SK-N-SH (cell line): Measurements from ENCODE around the gene USP12.

ENCODE experiments used
- CTCF ChIP-seq: fragments of 200-600 bp; sonication (generic); IDR thresholded peaks from 2 replicates; pipeline ENCODE4 v1.6.1; 2017; ENCODE audit warnings: antibody characterized with exemption, mild to moderate bottlenecking, moderate library complexity
- EP300 ChIP-seq, 2 experiments: IDR thresholded peaks; 2 replicates each; pipeline versions ENCODE4 v1.4.0 to v1.6.1; 2012; ENCODE audit warnings: borderline replicate concordance in 1 of 2, low read depth in 1 of 2, low read length in 1 of 2
- EZH2phosphoT487 ChIP-seq: fragments of 200-600 bp; sonication (generic); IDR thresholded peaks from 2 replicates; pipeline ENCODE4 v1.6.1; 2017; ENCODE audit warnings: low read depth, mixed run types, mild to moderate bottlenecking, antibody characterized with exemption, moderate library complexity, borderline replicate concordance
- FOSL2 ChIP-seq: IDR thresholded peaks from 2 replicates; pipeline ENCODE4 v1.4.0; 2012; ENCODE audit warnings: low read depth, mild to moderate bottlenecking, moderate library complexity, borderline replicate concordance
- FOXM1 ChIP-seq: IDR thresholded peaks from 2 replicates; pipeline ENCODE4 v1.4.0; 2012; ENCODE audit warnings: low read depth, mild to moderate bottlenecking
- IRF3 ChIP-seq: fragments of 150-350 bp; IDR thresholded peaks from 2 replicates; pipeline ENCODE4 v1.6.1; 2016; ENCODE audit warnings: mild to moderate bottlenecking, low read depth, low read length
- MAX ChIP-seq: IDR thresholded peaks from 2 replicates; pipeline ENCODE4 v1.4.0; 2012; ENCODE audit warnings: low read depth
- POLR2AphosphoS5 ChIP-seq: IDR thresholded peaks from 2 replicates; pipeline ENCODE4 v1.6.1; 2012; ENCODE audit warnings: low read depth, low read length
- RXRA ChIP-seq: IDR thresholded peaks from 2 replicates; pipeline ENCODE4 v1.4.0; 2012; ENCODE audit warnings: low read depth, mild to moderate bottlenecking, borderline replicate concordance

- TF ChIP-seq FOXM1 = no peak
- TF ChIP-seq EZH2phosphoT487 = no peak
- TF ChIP-seq CTCF = no peak
- no peak for TF ChIP-seq RXRA
- no peak for TF ChIP-seq FOSL2
- TF ChIP-seq IRF3 = no peak
- no peak for TF ChIP-seq MAX
- no peak for TF ChIP-seq POLR2AphosphoS5
- no peak for TF ChIP-seq EP300 (IDR thresholded peaks at IDR 0.05; ENCODE audit: borderline replicate concordance in 1 of 2, low read depth in 1 of 2, low read length in 1 of 2)
Measured at GRCh38 chr13:27081893-27082679, 89.5 kb downstream of the USP12 start.
